ENCODE measurements around the gene SAMD4A.

SAMD4A gene, protein sequence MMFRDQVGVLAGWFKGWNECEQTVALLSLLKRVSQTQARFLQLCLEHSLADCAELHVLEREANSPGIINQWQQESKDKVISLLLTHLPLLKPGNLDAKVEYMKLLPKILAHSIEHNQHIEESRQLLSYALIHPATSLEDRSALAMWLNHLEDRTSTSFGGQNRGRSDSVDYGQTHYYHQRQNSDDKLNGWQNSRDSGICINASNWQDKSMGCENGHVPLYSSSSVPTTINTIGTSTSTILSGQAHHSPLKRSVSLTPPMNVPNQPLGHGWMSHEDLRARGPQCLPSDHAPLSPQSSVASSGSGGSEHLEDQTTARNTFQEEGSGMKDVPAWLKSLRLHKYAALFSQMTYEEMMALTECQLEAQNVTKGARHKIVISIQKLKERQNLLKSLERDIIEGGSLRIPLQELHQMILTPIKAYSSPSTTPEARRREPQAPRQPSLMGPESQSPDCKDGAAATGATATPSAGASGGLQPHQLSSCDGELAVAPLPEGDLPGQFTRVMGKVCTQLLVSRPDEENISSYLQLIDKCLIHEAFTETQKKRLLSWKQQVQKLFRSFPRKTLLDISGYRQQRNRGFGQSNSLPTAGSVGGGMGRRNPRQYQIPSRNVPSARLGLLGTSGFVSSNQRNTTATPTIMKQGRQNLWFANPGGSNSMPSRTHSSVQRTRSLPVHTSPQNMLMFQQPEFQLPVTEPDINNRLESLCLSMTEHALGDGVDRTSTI

DNA sequence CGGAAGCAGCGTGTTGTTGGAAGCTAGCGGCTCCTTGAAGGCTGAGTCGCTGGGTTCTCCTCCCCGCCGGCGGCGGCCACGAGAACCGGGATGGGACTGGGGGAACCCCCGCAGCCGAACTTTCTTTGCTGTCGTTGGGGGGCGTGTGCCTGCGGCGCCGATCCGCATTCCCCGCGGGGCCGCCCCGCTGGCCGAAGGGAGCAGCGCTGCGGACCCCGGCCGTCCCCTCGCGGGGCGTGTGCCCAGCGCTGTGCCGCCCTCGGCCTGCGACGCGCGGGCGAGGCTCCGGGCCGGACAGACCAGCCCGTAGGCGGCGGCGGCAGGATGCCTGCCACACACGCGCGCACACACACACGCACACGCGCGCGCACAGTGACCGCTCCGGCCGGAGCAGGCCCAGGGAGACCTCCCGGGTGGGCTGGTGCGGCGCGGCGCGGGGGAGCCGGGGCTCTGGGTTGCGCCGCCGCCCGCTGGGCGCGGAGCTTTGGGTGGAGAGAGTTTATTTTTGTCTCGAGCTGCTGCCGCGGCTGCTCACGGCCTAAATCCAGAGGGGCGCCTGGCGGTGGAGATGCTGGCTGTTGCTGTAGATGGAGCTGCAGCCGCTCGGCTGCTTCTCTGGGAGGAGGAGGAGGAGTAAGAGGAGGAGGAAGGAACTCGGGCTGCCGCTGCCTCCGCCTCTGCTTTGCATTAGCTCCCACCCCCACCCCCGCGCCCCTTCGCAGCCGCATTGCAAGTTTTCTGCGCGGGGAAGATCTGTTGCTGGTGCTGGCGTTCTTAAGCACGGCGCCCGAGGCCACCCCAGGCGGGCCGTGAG lies at the start of gene SAMD4A:
SAMD4A (plus strand) TSS at position 719 of the 814 bp plus-strand sequence. CDS start 789 bp downstream, outside the sequence.
- TF ChIP-seq CEBPB (IDR thresholded peaks at IDR 0.05): no peak
- TF ChIP-seq RAD21 (IDR thresholded peaks at IDR 0.05; ENCODE audit: low read depth): peak; percentile 20
- TF ChIP-seq, protein P1, sequence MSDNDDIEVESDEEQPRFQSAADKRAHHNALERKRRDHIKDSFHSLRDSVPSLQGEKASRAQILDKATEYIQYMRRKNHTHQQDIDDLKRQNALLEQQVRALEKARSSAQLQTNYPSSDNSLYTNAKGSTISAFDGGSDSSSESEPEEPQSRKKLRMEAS (IDR thresholded peaks at IDR 0.05): peak; percentile 31
- peak; percentile 28; the same call in 1 of the 2 replicates for TF ChIP-seq ZBTB7A (IDR thresholded peaks at IDR 0.05; ENCODE audit: low read depth)
- peak; percentile 6; the same call in 1 of the 2 replicates for TF ChIP-seq FOXM1 (IDR thresholded peaks at IDR 0.05; ENCODE audit: borderline replicate concordance, low read depth)

- TF ChIP-seq TCF12 (IDR thresholded peaks at IDR 0.05; ENCODE audit: low read depth): no peak
- TF ChIP-seq, protein P2, sequence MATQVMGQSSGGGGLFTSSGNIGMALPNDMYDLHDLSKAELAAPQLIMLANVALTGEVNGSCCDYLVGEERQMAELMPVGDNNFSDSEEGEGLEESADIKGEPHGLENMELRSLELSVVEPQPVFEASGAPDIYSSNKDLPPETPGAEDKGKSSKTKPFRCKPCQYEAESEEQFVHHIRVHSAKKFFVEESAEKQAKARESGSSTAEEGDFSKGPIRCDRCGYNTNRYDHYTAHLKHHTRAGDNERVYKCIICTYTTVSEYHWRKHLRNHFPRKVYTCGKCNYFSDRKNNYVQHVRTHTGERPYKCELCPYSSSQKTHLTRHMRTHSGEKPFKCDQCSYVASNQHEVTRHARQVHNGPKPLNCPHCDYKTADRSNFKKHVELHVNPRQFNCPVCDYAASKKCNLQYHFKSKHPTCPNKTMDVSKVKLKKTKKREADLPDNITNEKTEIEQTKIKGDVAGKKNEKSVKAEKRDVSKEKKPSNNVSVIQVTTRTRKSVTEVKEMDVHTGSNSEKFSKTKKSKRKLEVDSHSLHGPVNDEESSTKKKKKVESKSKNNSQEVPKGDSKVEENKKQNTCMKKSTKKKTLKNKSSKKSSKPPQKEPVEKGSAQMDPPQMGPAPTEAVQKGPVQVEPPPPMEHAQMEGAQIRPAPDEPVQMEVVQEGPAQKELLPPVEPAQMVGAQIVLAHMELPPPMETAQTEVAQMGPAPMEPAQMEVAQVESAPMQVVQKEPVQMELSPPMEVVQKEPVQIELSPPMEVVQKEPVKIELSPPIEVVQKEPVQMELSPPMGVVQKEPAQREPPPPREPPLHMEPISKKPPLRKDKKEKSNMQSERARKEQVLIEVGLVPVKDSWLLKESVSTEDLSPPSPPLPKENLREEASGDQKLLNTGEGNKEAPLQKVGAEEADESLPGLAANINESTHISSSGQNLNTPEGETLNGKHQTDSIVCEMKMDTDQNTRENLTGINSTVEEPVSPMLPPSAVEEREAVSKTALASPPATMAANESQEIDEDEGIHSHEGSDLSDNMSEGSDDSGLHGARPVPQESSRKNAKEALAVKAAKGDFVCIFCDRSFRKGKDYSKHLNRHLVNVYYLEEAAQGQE (IDR thresholded peaks at IDR 0.05; ENCODE audit: low read depth): no peak
- no peak for TF ChIP-seq YY1 (IDR thresholded peaks at IDR 0.05; ENCODE audit: low read depth)
- TF ChIP-seq, protein P1 (IDR thresholded peaks at IDR 0.05): no peak
- no peak for TF ChIP-seq RAD21 (IDR thresholded peaks at IDR 0.05; ENCODE audit: low read depth)
- TF ChIP-seq TAF1 (IDR thresholded peaks at IDR 0.05; ENCODE audit: low read depth): no peak
- no peak for TF ChIP-seq CREB1 (IDR thresholded peaks at IDR 0.05; ENCODE audit: low read depth)
- no peak for TF ChIP-seq CEBPB (IDR thresholded peaks at IDR 0.05)
- TF ChIP-seq EP300 (IDR thresholded peaks at IDR 0.05; ENCODE audit: borderline replicate concordance): no peak
- TF ChIP-seq TEAD4 (IDR thresholded peaks at IDR 0.05): no peak
- TF ChIP-seq, protein P3, sequence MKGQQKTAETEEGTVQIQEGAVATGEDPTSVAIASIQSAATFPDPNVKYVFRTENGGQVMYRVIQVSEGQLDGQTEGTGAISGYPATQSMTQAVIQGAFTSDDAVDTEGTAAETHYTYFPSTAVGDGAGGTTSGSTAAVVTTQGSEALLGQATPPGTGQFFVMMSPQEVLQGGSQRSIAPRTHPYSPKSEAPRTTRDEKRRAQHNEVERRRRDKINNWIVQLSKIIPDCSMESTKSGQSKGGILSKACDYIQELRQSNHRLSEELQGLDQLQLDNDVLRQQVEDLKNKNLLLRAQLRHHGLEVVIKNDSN (IDR thresholded peaks at IDR 0.05): no peak
Measured at GRCh38 chr14:54524410-54524809, 42.5 kb upstream of the SAMD4A start.

- TF ChIP-seq, protein P3 (IDR thresholded peaks at IDR 0.05): no peak
- TF ChIP-seq FOXM1 (IDR thresholded peaks at IDR 0.05; ENCODE audit: borderline replicate concordance, low read depth) (no peak), TCF12 (IDR thresholded peaks at IDR 0.05; ENCODE audit: low read depth) (no peak), CREB1 (IDR thresholded peaks at IDR 0.05; ENCODE audit: low read depth) (no peak), EGR1 (IDR thresholded peaks at IDR 0.05) (no peak), NFIC (IDR thresholded peaks at IDR 0.05) (no peak), CEBPB (IDR thresholded peaks at IDR 0.05) (no peak), EP300 (IDR thresholded peaks at IDR 0.05; ENCODE audit: borderline replicate concordance) (no peak), TAF1 (IDR thresholded peaks at IDR 0.05; ENCODE audit: low read depth) (no peak), ZBTB7A (IDR thresholded peaks at IDR 0.05; ENCODE audit: low read depth) (no peak), TEAD4 (IDR thresholded peaks at IDR 0.05) (no peak), RAD21 (IDR thresholded peaks at IDR 0.05; ENCODE audit: low read depth) (no peak), YY1 (IDR thresholded peaks at IDR 0.05; ENCODE audit: low read depth) (no peak)
- TF ChIP-seq, protein P1 (IDR thresholded peaks at IDR 0.05): no peak
- TF ChIP-seq, protein P2 (IDR thresholded peaks at IDR 0.05; ENCODE audit: low read depth): no peak
Measured at GRCh38 chr14:54528973-54529372, 38.0 kb upstream of the SAMD4A start.

- no peak for TF ChIP-seq CEBPB (IDR thresholded peaks at IDR 0.05)
- TF ChIP-seq, protein P1 (IDR thresholded peaks at IDR 0.05): no peak
- no peak for TF ChIP-seq NFIC (IDR thresholded peaks at IDR 0.05)
- TF ChIP-seq TCF12 (IDR thresholded peaks at IDR 0.05; ENCODE audit: low read depth): no peak
- TF ChIP-seq YY1 (IDR thresholded peaks at IDR 0.05; ENCODE audit: low read depth): no peak
- no peak for TF ChIP-seq TAF1 (IDR thresholded peaks at IDR 0.05; ENCODE audit: low read depth)
Measured at GRCh38 chr14:54529811-54530210, 37.1 kb upstream of the SAMD4A start.

Measured in Ishikawa (cell line).